H1 (cell line): ENCODE results near the gene ATP6V1C2.

Experiments used
- EGR1 ChIP-seq: IDR thresholded peaks from 2 replicates; pipeline ENCODE4 v1.6.1; 2011; ENCODE audit warnings: low read depth, low read length, borderline replicate concordance
- HDAC6 ChIP-seq: IDR thresholded peaks from one replicate; pipeline ENCODE4 v1.7.1; 2012; ENCODE audit warnings: low read depth, mild to moderate bottlenecking, inconsistent platforms, low read length, moderate library complexity
- MAFK ChIP-seq: IDR thresholded peaks from 2 replicates; pipeline ENCODE4 v1.6.1; 2012; ENCODE audit warnings: low read depth, mild to moderate bottlenecking, improper control_type of control experiment, low read length
- SP1 ChIP-seq: IDR thresholded peaks from 2 replicates; pipeline ENCODE4 v1.6.1; 2011; ENCODE audit warnings: low read depth, low read length
- TF ChIP-seq, protein P1 (sequence below), 3 experiments: IDR thresholded peaks; 1 replicate in 2 of 3; 2 replicates in 1 of 3; pipeline versions ENCODE4 v1.5.1 to v1.6.1; 2011; ENCODE audit warnings: low read length in 3 of 3, mild to moderate bottlenecking in 3 of 3, inconsistent platforms in 2 of 3, low read depth in 1 of 3, moderate library complexity in 1 of 3; ENCODE audit not compliant: insufficient read depth in 1 of 3; ENCODE audit errors: control extremely low read depth in 1 of 3

- TF ChIP-seq EGR1 (no peak), HDAC6 (no peak), MAFK (no peak), SP1 (no peak)
- TF ChIP-seq, protein P1, sequence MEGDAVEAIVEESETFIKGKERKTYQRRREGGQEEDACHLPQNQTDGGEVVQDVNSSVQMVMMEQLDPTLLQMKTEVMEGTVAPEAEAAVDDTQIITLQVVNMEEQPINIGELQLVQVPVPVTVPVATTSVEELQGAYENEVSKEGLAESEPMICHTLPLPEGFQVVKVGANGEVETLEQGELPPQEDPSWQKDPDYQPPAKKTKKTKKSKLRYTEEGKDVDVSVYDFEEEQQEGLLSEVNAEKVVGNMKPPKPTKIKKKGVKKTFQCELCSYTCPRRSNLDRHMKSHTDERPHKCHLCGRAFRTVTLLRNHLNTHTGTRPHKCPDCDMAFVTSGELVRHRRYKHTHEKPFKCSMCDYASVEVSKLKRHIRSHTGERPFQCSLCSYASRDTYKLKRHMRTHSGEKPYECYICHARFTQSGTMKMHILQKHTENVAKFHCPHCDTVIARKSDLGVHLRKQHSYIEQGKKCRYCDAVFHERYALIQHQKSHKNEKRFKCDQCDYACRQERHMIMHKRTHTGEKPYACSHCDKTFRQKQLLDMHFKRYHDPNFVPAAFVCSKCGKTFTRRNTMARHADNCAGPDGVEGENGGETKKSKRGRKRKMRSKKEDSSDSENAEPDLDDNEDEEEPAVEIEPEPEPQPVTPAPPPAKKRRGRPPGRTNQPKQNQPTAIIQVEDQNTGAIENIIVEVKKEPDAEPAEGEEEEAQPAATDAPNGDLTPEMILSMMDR (IDR thresholded peaks at IDR 0.05; ENCODE audit: control extremely low read depth in 1 of 3, insufficient read depth in 1 of 3, low read depth in 1 of 3, low read length in 3 of 3), result no peak
These were observed 54.4 kb downstream of the ATP6V1C2 start for GRCh38 chr2:10775831-10776230.
